Breast epithelium (tissue), 4 donors: ENCODE measurements around the gene KAT7. TPM values are rescaled to one million over a fixed set of nuclear protein-coding genes. Genes with fewer than 3 reads are reported as not detected.

ENCODE experiments used
- DNase-seq, 2 donors: peaks; one replicate each; pipeline ENCODE4 v3.0.0-alpha.2; 2019; ENCODE audit warnings: low spot score in 2 of 2
- H3K27ac ChIP-seq, 2 donors: fragments of 200-600 bp; sonication (generic) in 1 of 2; one replicate each; pipeline ENCODE4 v1.5.1; 2016 to 2019; ENCODE audit warnings: mild to moderate bottlenecking in 1 of 2
- H3K27me3 ChIP-seq, 2 donors: fragments of 200-600 bp; sonication (generic) in 1 of 2; one replicate each; pipeline versions ENCODE4 v1.5.1 to v1.6.0; 2017 to 2019; ENCODE audit warnings: control low read depth in 1 of 2, mild to moderate bottlenecking in 1 of 2
- H3K36me3 ChIP-seq: fragments of 200-600 bp; one replicate; pipeline ENCODE4 v1.5.1; 2019
- H3K4me1 ChIP-seq, 2 donors: fragments of 200-600 bp; sonication (generic); one replicate each; pipeline ENCODE4 v1.5.1; 2016 to 2019; ENCODE audit warnings: control low read depth in 1 of 2
- H3K4me3 ChIP-seq, 3 donors: fragments of 200-600 bp; sonication (generic); 1 replicate in 2 of 3; 2 replicates in 1 of 3; pipeline ENCODE4 v1.5.1; 2016 to 2019; ENCODE audit warnings: mild to moderate bottlenecking in 3 of 3, moderate library complexity in 2 of 3
- H3K9me3 ChIP-seq, 2 donors: fragments of 200-600 bp; sonication (generic) in 1 of 2; one replicate each; pipeline ENCODE4 v1.5.1; 2016 to 2019; ENCODE audit warnings: control low read depth in 1 of 2
- POLR2A ChIP-seq: fragments of 450-650 bp; IDR thresholded peaks from one replicate; pipeline ENCODE4 v1.6.1; 2016; ENCODE audit warnings: antibody characterized with exemption, mild to moderate bottlenecking, moderate library complexity
- POLR2AphosphoS5 ChIP-seq, 3 donors: sonication (generic); formaldehyde crosslinking; IDR thresholded peaks; one replicate each; pipeline ENCODE4 v1.6.1; 2017; ENCODE audit warnings: antibody characterized with exemption in 3 of 3
- intact Hi-C: fragments of 100-400 bp; cut with DNase I; formaldehyde crosslinking; loops from one replicate; pipeline ENCODE4 v1.15.1; 2023; ENCODE audit warnings: low total_unique reads
- total RNA-seq, 3 donors: library from RNA; depleted of rRNA; stranded (reverse); fragments of >200 nt; gene quantifications; one replicate each; pipeline ENCODE4 v1.1.0, GENCODE V29; 2016
- TF ChIP-seq, protein P1 (sequence below), 3 donors: fragments of 450-650 bp; IDR thresholded peaks; one replicate each; pipeline ENCODE4 v1.5.1; 2016 to 2017; ENCODE audit warnings: antibody characterized with exemption in 3 of 3, mild to moderate bottlenecking in 3 of 3, moderate library complexity in 3 of 3

KAT7 gene
- total RNA-seq, 3 donors from 2014 or later, result 37.6 to 57.4 (median 47.2) TPM

- no peaks in the 10 kb centered on the region for H3K4me1 ChIP-seq
- DNase-seq, result no peak
- no peaks in the 10 kb centered on the region for H3K27me3 ChIP-seq
- H3K4me3 ChIP-seq, result no peak overlapping the region
- H3K36me3 ChIP-seq, result no peaks in the 10 kb centered on the region
- TF ChIP-seq POLR2A (no peak), POLR2AphosphoS5 (IDR thresholded peaks at IDR 0.05) (no peak)
- TF ChIP-seq, protein P1, sequence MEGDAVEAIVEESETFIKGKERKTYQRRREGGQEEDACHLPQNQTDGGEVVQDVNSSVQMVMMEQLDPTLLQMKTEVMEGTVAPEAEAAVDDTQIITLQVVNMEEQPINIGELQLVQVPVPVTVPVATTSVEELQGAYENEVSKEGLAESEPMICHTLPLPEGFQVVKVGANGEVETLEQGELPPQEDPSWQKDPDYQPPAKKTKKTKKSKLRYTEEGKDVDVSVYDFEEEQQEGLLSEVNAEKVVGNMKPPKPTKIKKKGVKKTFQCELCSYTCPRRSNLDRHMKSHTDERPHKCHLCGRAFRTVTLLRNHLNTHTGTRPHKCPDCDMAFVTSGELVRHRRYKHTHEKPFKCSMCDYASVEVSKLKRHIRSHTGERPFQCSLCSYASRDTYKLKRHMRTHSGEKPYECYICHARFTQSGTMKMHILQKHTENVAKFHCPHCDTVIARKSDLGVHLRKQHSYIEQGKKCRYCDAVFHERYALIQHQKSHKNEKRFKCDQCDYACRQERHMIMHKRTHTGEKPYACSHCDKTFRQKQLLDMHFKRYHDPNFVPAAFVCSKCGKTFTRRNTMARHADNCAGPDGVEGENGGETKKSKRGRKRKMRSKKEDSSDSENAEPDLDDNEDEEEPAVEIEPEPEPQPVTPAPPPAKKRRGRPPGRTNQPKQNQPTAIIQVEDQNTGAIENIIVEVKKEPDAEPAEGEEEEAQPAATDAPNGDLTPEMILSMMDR (IDR thresholded peaks at IDR 0.05), result peak in 2 of 3 donors; percentile 54 to 62
- intact Hi-C loops, result loop anchor here (5.0 kb wide), 1 partner anchor 62 kb away; no protein-coding TSS in a partner anchor
- H3K9me3 ChIP-seq, result no peaks in the 10 kb centered on the region
- H3K27ac ChIP-seq, result no peak overlapping the region
Observed at GRCh38 chr17:49779739-49780231, 8.7 kb upstream of the KAT7 start.

DNA sequence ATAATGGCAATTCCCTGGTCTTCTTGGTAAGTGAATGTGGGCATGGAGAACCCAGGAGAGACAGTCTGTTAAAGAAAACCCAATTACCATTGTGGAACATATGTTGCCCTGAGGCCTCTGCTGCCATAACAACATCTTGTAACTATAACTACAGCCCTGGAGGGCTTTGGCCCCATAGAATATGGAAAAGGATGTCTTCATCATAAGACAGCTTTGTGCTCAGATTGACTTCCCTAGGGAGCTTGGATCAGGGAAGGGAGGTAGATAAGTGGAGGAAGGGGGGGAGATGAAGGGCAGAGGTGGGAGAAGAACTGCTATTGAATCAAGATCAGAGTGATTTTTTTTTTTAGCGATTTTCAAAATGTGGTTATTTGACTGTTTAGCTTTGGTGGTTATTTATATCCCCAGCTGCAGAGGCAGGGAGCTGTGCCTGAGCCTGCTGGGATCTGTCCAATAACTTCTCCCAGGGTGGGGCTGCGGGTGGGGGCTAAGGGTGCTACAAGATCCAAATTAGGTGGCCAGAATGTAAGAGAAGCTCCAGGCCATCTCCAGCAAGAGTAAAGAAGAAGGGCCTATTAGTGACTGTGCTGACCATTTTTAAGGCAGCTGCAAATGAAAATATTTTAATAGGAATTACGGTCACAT is 5.3 kb upstream of the KAT7 start:
- intact Hi-C loops, result no loop called here
- Histone ChIP-seq H3K27me3 (no peaks in the 10 kb centered on the region), H3K36me3 (no peaks in the 10 kb centered on the region), H3K4me1 (no peaks in the 10 kb centered on the region), H3K9me3 (no peaks in the 10 kb centered on the region), H3K4me3 (no peak overlapping the region), H3K27ac (peak overlapping the region in 1 of 2 donors; percentile 16)
- DNase-seq, result no peak
- TF ChIP-seq POLR2AphosphoS5 (IDR thresholded peaks at IDR 0.05) (no peak), POLR2A (no peak)
- TF ChIP-seq, protein P1 (IDR thresholded peaks at IDR 0.05), result no peak

GRCh38 chr17:49783791-49784190 is 4.7 kb upstream of the KAT7 start:
- H3K36me3 ChIP-seq, result no peaks in the 10 kb centered on the region
- TF ChIP-seq POLR2A (no peak), POLR2AphosphoS5 (IDR thresholded peaks at IDR 0.05) (no peak)
- TF ChIP-seq, protein P1 (IDR thresholded peaks at IDR 0.05), result no peak
- DNase-seq, result no peak
- H3K4me3 ChIP-seq, result no peak overlapping the region
- H3K27ac ChIP-seq, result no peak overlapping the region
- H3K9me3 ChIP-seq, result no peaks in the 10 kb centered on the region
- intact Hi-C loops, result no loop called here
- no peaks in the 10 kb centered on the region for H3K27me3 ChIP-seq
- no peaks in the 10 kb centered on the region for H3K4me1 ChIP-seq

- Histone ChIP-seq H3K36me3 (no peaks in the 10 kb centered on the region), H3K4me1 (peaks cover 0 to 2% of the 10 kb centered on the region in 2 donors), H3K9me3 (no peaks in the 10 kb centered on the region), H3K27ac (no peak overlapping the region), H3K27me3 (no peaks in the 10 kb centered on the region), H3K4me3 (no peak overlapping the region)
- DNase-seq, result no peak
- no peak for TF ChIP-seq POLR2AphosphoS5 (IDR thresholded peaks at IDR 0.05)
- no peak for TF ChIP-seq POLR2A
- TF ChIP-seq, protein P1 (IDR thresholded peaks at IDR 0.05), result no peak
- intact Hi-C loops, result no loop called here
Observed at GRCh38 chr17:49784636-49785035, 3.8 kb upstream of the KAT7 start.

DNA sequence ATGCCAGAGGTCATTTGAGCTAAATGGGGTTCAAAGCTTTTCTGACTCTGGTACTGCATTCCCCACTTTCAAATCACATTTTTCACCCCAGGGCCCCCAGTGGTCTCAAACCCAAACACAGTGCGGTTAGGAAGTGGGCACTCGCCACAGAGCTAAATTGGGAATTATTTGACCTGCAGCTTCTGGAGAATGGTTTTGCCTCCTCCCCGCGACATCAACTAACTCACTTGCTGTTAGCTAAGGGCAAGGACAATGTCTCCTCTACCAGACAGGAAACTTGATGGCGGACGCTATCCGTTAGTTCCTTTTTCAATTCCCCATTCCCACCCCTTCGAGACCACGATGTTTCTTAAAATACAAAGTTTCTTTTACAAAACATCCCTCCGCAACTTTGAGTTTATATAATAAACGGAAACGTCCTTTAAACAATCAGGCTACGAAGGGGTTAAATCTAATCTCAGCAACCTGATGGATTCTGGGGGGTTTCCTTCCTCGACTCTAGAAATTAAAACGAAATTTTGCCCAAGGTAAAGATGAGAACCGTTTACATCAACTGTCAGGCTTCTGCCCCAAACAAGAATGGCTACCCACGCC is 500 bp upstream of the KAT7 start:
- Histone ChIP-seq H3K9me3 (no peaks in the 10 kb centered on the region), H3K4me3 (peak overlapping the region; percentile 93 to 99 (median 99)), H3K27me3 (no peaks in the 10 kb centered on the region), H3K36me3 (no peaks in the 10 kb centered on the region), H3K27ac (peak overlapping the region; percentile 99 to 100), H3K4me1 (peaks cover 0 to 14% of the 10 kb centered on the region in 2 donors)
- intact Hi-C loops, result no loop called here
- TF ChIP-seq POLR2AphosphoS5 (IDR thresholded peaks at IDR 0.05), result no peak
- TF ChIP-seq, protein P1 (IDR thresholded peaks at IDR 0.05), result peak in 1 of 3 donors; percentile 5
- DNase-seq, result peak in 1 of 2 donors; percentile 29
